GM21619 (cell line): ENCODE data around the gene ADAM29.
A peak's percentile ranks its signal among the peaks of the same experiment; 100 is the strongest.
"Not testable (repeated sequence)": the region's sequence is repeated elsewhere in the genome, so short reads cannot be mapped to it uniquely, and the experiment has no call there.

Experiments used
- ATAC-seq: cut with Tn5 transposase; IDR thresholded peaks from one replicate; pipeline ENCODE4 v1.9.1; 2021; ENCODE audit not compliant: unreplicated experiment

Gene ADAM29

GRCh38 chr4:174918058-174918457, at the start of gene ADAM29:
Gene ADAM29 (plus strand): TSS chr4:174918358. CDS start chr4:174975526, 57,168 bp downstream.
- no peak for ATAC-seq

- ATAC-seq: no peak
Observed at GRCh38 chr4:174869339-174869738, 48.8 kb upstream of the ADAM29 start.

GRCh38 chr4:174870311-174870710, 47.8 kb upstream of the ADAM29 start:
- ATAC-seq: no peak

- no peak for ATAC-seq
Observed at GRCh38 chr4:174871407-174871806, 46.8 kb upstream of the ADAM29 start.

- ATAC-seq: not testable (repeated sequence)
Observed at GRCh38 chr4:174873146-174873545, 45.0 kb upstream of the ADAM29 start.

GRCh38 chr4:174873931-174874330, 44.2 kb upstream of the ADAM29 start:
- ATAC-seq: peak; percentile 67

GRCh38 chr4:174874898-174875297, 43.3 kb upstream of the ADAM29 start:
- no peak for ATAC-seq

GRCh38 chr4:174880001-174880400, 38.2 kb upstream of the ADAM29 start:
- ATAC-seq: no peak

- ATAC-seq: no peak
Observed at GRCh38 chr4:174882317-174882992, 35.7 kb upstream of the ADAM29 start.

GRCh38 chr4:174907508-174907907, 10.7 kb upstream of the ADAM29 start:
- ATAC-seq: no peak

- ATAC-seq: no peak
Observed at GRCh38 chr4:174910271-174910670, 7.9 kb upstream of the ADAM29 start.

- ATAC-seq: no peak
Observed at GRCh38 chr4:174912919-174913543, 5.1 kb upstream of the ADAM29 start.

GRCh38 chr4:174919886-174920423, 1.8 kb downstream of the ADAM29 start:
- ATAC-seq: no peak

GRCh38 chr4:174926958-174927357, 8.8 kb downstream of the ADAM29 start:
- ATAC-seq: no peak

- ATAC-seq: peak; percentile 67
Observed at GRCh38 chr4:174928174-174928573, 10.0 kb downstream of the ADAM29 start.

GRCh38 chr4:174928575-174929253, 10.6 kb downstream of the ADAM29 start:
- ATAC-seq: peak; percentile 30

- ATAC-seq: no peak
Observed at GRCh38 chr4:174929346-174929745, 11.2 kb downstream of the ADAM29 start.

- no peak for ATAC-seq
Observed at GRCh38 chr4:174930895-174931294, 12.7 kb downstream of the ADAM29 start.

- no peak for ATAC-seq
Observed at GRCh38 chr4:174933083-174933482, 14.9 kb downstream of the ADAM29 start.

GRCh38 chr4:174934360-174934759, 16.2 kb downstream of the ADAM29 start:
- no peak for ATAC-seq

- no peak for ATAC-seq
Observed at GRCh38 chr4:174935607-174936006, 17.4 kb downstream of the ADAM29 start.

GRCh38 chr4:174940002-174940401, 21.8 kb downstream of the ADAM29 start:
- ATAC-seq: no peak
